Neural progenitor cell (in vitro differentiated cells): ENCODE data around the gene ATP1A4.

ENCODE experiments used
- EZH2phosphoT487 ChIP-seq: fragments of 200-600 bp; sonication (generic); IDR thresholded peaks from 2 replicates; pipeline ENCODE4 v1.6.1; 2017; ENCODE audit warnings: antibody characterized with exemption
- TF ChIP-seq, protein P1 (sequence below): fragments of 200-600 bp; sonication (generic); IDR thresholded peaks from 2 replicates; pipeline ENCODE4 v1.5.1; 2017; ENCODE audit warnings: antibody characterized with exemption, mild to moderate bottlenecking

DNA sequence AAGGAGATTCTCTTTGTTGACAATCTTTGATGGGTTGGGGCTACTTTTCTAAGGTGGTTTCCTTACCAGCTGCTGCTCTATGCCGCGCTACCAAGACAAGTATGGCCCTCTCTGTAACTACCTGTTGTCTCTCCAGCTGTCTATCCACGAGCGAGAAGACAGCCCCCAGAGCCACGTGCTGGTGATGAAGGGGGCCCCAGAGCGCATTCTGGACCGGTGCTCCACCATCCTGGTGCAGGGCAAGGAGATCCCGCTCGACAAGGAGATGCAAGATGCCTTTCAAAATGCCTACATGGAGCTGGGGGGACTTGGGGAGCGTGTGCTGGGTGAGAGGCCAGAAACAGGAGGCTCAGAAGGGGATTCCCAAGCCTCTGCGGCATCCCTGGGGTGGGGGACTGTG is 21.4 kb upstream of the ATP1A4 start:
- TF ChIP-seq, protein P1, sequence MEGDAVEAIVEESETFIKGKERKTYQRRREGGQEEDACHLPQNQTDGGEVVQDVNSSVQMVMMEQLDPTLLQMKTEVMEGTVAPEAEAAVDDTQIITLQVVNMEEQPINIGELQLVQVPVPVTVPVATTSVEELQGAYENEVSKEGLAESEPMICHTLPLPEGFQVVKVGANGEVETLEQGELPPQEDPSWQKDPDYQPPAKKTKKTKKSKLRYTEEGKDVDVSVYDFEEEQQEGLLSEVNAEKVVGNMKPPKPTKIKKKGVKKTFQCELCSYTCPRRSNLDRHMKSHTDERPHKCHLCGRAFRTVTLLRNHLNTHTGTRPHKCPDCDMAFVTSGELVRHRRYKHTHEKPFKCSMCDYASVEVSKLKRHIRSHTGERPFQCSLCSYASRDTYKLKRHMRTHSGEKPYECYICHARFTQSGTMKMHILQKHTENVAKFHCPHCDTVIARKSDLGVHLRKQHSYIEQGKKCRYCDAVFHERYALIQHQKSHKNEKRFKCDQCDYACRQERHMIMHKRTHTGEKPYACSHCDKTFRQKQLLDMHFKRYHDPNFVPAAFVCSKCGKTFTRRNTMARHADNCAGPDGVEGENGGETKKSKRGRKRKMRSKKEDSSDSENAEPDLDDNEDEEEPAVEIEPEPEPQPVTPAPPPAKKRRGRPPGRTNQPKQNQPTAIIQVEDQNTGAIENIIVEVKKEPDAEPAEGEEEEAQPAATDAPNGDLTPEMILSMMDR, result no peak
- TF ChIP-seq EZH2phosphoT487, result no peak
